Muscle layer of colon (tissue), 2 donors: ENCODE results near the gene THTPA.
"Not testable (repeated sequence)": the region's sequence is repeated elsewhere in the genome, so short reads cannot be mapped to it uniquely, and the experiment has no call there.

Experiments
- H3K27ac ChIP-seq: one replicate; pipeline ENCODE4 v1.7.0; 2013; ENCODE audit warnings: low read depth, mild to moderate bottlenecking, low read length, moderate library complexity
- H3K27me3 ChIP-seq, 2 donors: one replicate each; pipeline ENCODE4 v1.7.0; 2013; ENCODE audit warnings: low read length in 2 of 2, mild to moderate bottlenecking in 2 of 2; ENCODE audit not compliant: insufficient read depth in 2 of 2, control insufficient read depth in 1 of 2
- H3K36me3 ChIP-seq: one replicate; pipeline ENCODE4 v1.7.0; 2013; ENCODE audit warnings: mild to moderate bottlenecking, low read length; ENCODE audit not compliant: insufficient read depth
- H3K4me1 ChIP-seq: one replicate; pipeline ENCODE4 v1.7.0; 2013; ENCODE audit warnings: mild to moderate bottlenecking, low read length; ENCODE audit not compliant: insufficient read depth
- H3K4me3 ChIP-seq, 2 donors: one replicate each; pipeline ENCODE4 v1.7.0; 2013; ENCODE audit warnings: low read length in 2 of 2, low read depth in 1 of 2, mild to moderate bottlenecking in 1 of 2, moderate library complexity in 1 of 2
- H3K9ac ChIP-seq: one replicate; pipeline ENCODE4 v1.7.0; 2013; ENCODE audit warnings: low read length
- H3K9me3 ChIP-seq: one replicate; pipeline ENCODE4 v1.7.0; 2013; ENCODE audit warnings: mild to moderate bottlenecking, low read length
- donor health status: abdominal sarcoma.
- donor health status: Adenocarcinoma of cecum.

Gene THTPA

GRCh38 chr14:23604148-23604547 lies 48.1 kb downstream of the THTPA start:
- no peak overlapping the region for H3K4me3 ChIP-seq
- H3K27ac ChIP-seq, result no peak overlapping the region
- no peaks in the 10 kb centered on the region for H3K36me3 ChIP-seq
- no peaks in the 10 kb centered on the region for H3K9me3 ChIP-seq
- no peaks in the 10 kb centered on the region for H3K4me1 ChIP-seq
- no peaks in the 10 kb centered on the region for H3K27me3 ChIP-seq
- H3K9ac ChIP-seq, result no peak overlapping the region

GRCh38 chr14:23604675-23605170 lies 48.7 kb downstream of the THTPA start:
- Histone ChIP-seq H3K4me1 (no peaks in the 10 kb centered on the region), H3K9ac (no peak overlapping the region), H3K27me3 (no peaks in the 10 kb centered on the region), H3K27ac (no peak overlapping the region), H3K9me3 (no peaks in the 10 kb centered on the region), H3K36me3 (no peaks in the 10 kb centered on the region), H3K4me3 (no peak overlapping the region)

GRCh38 chr14:23605931-23606585 lies 50.0 kb downstream of the THTPA start:
- no peaks in the 10 kb centered on the region for H3K36me3 ChIP-seq
- no peaks in the 10 kb centered on the region for H3K9me3 ChIP-seq
- H3K27me3 ChIP-seq, result no peaks in the 10 kb centered on the region
- no peak overlapping the region for H3K4me3 ChIP-seq
- no peak overlapping the region for H3K9ac ChIP-seq
- no peak overlapping the region for H3K27ac ChIP-seq
- H3K4me1 ChIP-seq, result no peaks in the 10 kb centered on the region

- H3K4me3 ChIP-seq, result no peak overlapping the region
- no peaks in the 10 kb centered on the region for H3K27me3 ChIP-seq
- H3K4me1 ChIP-seq, result no peaks in the 10 kb centered on the region
- no peak overlapping the region for H3K27ac ChIP-seq
- no peaks in the 10 kb centered on the region for H3K36me3 ChIP-seq
- no peaks in the 10 kb centered on the region for H3K9me3 ChIP-seq
- H3K9ac ChIP-seq, result no peak overlapping the region
Measured at GRCh38 chr14:23608454-23608853, 52.4 kb downstream of the THTPA start.

GRCh38 chr14:23609001-23609400 lies 52.9 kb downstream of the THTPA start:
- H3K9me3 ChIP-seq, result no peaks in the 10 kb centered on the region
- no peaks in the 10 kb centered on the region for H3K4me1 ChIP-seq
- no peaks in the 10 kb centered on the region for H3K36me3 ChIP-seq
- H3K9ac ChIP-seq, result no peak overlapping the region
- no peak overlapping the region for H3K27ac ChIP-seq
- H3K27me3 ChIP-seq, result no peaks in the 10 kb centered on the region
- H3K4me3 ChIP-seq, result no peak overlapping the region

GRCh38 chr14:23609411-23610089 lies 53.5 kb downstream of the THTPA start:
- not testable (repeated sequence) for H3K4me1 ChIP-seq, H3K9ac ChIP-seq, H3K4me3 ChIP-seq, H3K27me3 ChIP-seq, H3K27ac ChIP-seq, H3K9me3 ChIP-seq, H3K36me3 ChIP-seq
